GM10248 (cell line): Measurements from ENCODE around the gene KRTAP10-2.
"Not testable (repeated sequence)": the region's sequence is repeated elsewhere in the genome, so short reads cannot be mapped to it uniquely, and the experiment has no call there.

ENCODE experiments used
- CTCF ChIA-PET: fragments of 300-600 bp; sonication (Branson Sonifier 250); formaldehyde crosslinking; extraction: SDS; loops from one replicate; lab custom pipeline; 2021; ENCODE audit warnings: antibody characterized with exemption; lab: Yijun Ruan, JAX
- POLR2A ChIA-PET: fragments of 350-650 bp; sonication (Branson Sonifier 250); formaldehyde crosslinking; extraction: SDS; loops from one replicate; lab custom pipeline; 2020; ENCODE audit warnings: antibody characterized with exemption; lab: Yijun Ruan, JAX
- DNase-seq: peaks from one replicate; pipeline ENCODE4 v3.0.0; 2012; ENCODE audit errors: extremely low spot score
- CTCF ChIP-seq: IDR thresholded peaks from 2 replicates; pipeline ENCODE4 v1.5.1; 2012; ENCODE audit warnings: mild to moderate bottlenecking, low read depth; ENCODE audit errors: extremely low read depth, missing control alignments, control extremely low read depth

KRTAP10-2 gene

GRCh38 chr21:44581158-44581557, 29.9 kb upstream of the KRTAP10-2 start:
- no peak for TF ChIP-seq CTCF
- POLR2A ChIA-PET: no interaction called here
- no peak for DNase-seq
- CTCF ChIA-PET: no interaction called here

- CTCF ChIA-PET, DNase-seq, POLR2A ChIA-PET: not testable (repeated sequence)
These were observed 29.0 kb upstream of the KRTAP10-2 start, which contains the start of gene KRTAP10-5 for GRCh38 chr21:44580231-44580821. Gene KRTAP10-5 (minus strand): TSS chr21:44580604. CDS start chr21:44580578, 26 bp downstream.

GRCh38 chr21:44579833-44580144, 28.5 kb upstream of the KRTAP10-2 start:
- POLR2A ChIA-PET: no interaction called here
- no peak for TF ChIP-seq CTCF

GRCh38 chr21:44579056-44579832, 27.9 kb upstream of the KRTAP10-2 start:
- DNase-seq: peak; percentile 10
- no peak for TF ChIP-seq CTCF
- ChIA-PET CTCF (no interaction called here), POLR2A (no interaction called here)

More at GRCh38 chr21:44579833-44580144, 28.5 kb upstream of the KRTAP10-2 start:
- no peak for DNase-seq
- CTCF ChIA-PET: no interaction called here

GRCh38 chr21:44578371-44579055, 27.2 kb upstream of the KRTAP10-2 start:
- DNase-seq: no peak
- ChIA-PET POLR2A (no interaction called here), CTCF (no interaction called here)
- no peak for TF ChIP-seq CTCF

- no peak for DNase-seq
- no peak for TF ChIP-seq CTCF
- CTCF ChIA-PET: no interaction called here
- POLR2A ChIA-PET: no interaction called here
These were observed 24.7 kb upstream of the KRTAP10-2 start for GRCh38 chr21:44576025-44576420.

GRCh38 chr21:44575307-44576024, 24.2 kb upstream of the KRTAP10-2 start:
- peak; percentile 8 for DNase-seq
- ChIA-PET POLR2A (no interaction called here), CTCF (interaction anchor here (1.4 kb wide), 1 partner anchor 18 kb away, joined by 3 read pairs; no protein-coding TSS in a partner anchor)
- TF ChIP-seq CTCF: no peak
